Ammon's horn (tissue), 1 donor: ENCODE data around the gene AHCY.
A peak's percentile ranks its signal among the peaks of the same experiment; 100 is the strongest.
"Not testable (repeated sequence)": the region's sequence is repeated elsewhere in the genome, so short reads cannot be mapped to it uniquely, and the experiment has no call there.

ENCODE experiments used
- DNase-seq: peaks from one replicate; pipeline ENCODE4 v3.0.0-alpha.2; 2016; ENCODE audit warnings: low spot score

Gene AHCY

DNA sequence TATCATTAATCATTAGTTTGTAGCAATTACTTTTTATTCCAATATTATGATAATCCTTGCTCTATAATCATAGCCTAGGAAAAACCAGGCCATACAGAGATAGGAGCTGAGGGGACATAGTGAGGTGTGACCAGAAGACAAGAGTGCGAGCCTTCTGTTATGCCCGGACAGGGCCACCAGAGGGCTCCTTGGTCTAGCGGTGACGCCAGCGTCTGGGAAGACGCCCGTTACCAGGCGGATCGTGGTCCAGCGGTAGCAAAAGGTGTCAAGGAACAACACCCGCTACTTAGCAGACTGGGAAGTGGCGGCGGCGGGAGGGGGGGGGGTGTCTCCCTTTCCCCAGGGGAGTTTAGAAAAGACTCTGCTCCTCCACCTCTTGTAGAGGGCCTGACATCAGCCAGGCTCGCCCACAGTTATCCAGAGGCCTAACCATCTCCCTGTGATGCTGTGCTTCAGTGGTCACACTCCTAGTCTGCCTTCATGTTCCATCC, 4.8 kb downstream of the AHCY start:
- DNase-seq = not testable (repeated sequence)

DNA sequence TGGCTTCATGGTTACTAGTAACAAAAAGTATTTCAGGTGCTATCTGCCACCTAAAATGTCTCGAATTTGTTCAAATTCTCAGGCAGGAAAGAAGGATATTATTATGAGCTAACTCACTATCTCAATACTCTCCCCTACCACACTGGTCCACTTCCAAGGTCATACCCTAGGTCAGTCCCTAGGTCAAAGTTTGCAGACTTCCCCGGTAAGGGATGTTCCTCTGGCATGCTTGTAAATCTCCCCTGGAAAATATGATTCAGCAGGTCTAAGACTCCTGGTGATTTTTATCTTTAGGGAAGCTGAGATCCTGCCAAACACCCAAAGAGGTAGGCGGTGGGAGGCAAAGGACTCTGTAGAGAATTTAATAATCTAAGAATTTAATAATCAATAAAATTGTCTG, 6.7 kb downstream of the AHCY start:
- DNase-seq = no peak

DNA sequence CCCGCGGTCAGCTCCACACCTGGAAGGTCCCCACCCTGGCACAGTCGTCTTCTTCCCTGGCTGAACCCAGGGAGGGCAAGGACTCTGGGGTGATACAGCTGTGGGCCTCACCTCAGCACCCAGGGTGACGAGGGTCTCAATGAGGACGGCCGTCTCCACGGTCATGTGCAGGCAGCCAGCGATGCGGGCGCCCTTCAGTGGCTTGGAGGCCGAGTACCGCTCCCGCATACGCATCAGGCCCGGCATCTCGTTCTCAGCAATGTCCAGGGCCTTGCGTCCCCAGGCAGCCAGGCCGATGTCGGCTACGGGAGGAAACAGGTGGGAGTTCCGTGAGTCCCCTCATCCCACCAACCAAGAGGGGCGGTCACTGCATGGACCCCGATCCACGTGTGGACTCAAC, 7.9 kb downstream of the AHCY start:
- DNase-seq = no peak

DNA sequence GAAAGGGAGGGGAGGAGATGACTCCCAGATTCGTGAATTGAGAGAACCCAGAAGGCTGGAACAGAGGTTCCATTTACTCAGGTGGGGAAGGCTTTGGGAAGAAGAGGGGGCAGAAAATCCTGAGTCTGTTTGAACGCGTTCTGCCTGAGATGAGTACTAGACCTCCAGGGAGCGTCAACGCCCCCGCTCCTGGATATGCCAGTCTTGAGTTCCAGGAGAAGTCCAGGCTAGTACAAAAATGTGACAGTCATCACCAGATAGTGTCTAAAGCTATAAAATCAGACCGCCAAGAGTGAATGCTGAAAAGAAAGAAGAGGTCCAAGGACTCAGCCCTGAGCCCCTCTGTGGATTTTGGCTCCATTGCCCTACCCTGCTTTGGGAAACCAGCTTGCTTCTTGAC, 8.6 kb downstream of the AHCY start:
- no peak for DNase-seq

DNA sequence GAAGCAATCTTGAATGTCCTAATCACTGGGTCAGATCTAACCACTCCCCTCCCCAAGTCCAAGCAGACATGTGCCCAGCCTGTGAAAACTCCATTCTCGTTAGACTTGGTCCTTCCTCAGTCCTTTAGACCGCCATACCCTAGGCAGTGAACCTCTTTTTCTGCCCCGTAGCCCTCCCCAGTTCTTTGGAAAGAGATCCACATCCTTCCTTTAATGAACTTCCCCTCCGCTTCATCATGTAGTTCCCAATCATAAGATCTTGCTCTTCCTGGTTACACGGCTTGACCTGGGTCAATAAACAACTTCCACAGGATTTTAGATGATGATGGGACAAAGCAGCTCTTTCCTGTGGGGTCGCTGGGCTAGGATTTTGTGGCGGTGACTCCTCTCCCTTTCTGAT, 9.6 kb downstream of the AHCY start:
- no peak for DNase-seq

DNA sequence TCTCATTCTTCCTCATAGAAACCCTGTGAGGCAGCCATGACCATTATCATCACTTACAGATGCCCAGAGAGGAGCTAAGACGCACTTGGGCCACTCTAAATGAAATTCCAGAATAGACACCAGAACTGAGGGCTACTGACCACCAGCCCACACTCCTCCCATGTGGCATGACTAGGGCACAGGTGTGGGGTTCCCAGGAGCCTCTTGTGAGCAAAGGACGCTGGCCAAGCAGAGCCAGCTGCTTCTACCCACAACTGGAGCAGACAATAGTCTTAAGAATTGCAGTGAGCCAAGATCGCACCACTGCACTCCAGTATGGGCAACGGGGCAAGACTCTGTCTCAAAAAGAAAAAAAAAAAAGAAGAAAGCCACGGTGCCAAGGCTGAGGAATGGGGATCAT, 10.0 kb downstream of the AHCY start:
- DNase-seq = no peak

DNA sequence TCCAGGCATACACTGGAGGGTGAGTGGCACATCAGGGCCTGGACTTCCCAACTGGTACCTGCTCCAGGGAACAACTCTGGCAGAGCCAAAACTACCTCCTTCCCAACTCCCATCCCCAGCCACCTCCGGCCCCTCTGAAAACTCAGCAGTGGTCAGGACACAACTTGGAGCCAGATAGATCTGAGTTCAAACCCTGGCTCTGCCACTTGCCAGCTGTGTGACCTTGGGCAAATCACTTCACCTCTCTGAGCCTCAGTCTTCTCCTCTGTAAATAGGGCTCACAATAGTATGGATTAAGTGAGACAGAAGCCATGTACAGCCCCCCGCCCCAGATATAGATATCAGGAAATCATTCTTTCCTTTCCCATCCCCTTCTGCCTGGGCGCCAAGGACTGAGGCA, 10.7 kb downstream of the AHCY start:
- no peak for DNase-seq

DNA sequence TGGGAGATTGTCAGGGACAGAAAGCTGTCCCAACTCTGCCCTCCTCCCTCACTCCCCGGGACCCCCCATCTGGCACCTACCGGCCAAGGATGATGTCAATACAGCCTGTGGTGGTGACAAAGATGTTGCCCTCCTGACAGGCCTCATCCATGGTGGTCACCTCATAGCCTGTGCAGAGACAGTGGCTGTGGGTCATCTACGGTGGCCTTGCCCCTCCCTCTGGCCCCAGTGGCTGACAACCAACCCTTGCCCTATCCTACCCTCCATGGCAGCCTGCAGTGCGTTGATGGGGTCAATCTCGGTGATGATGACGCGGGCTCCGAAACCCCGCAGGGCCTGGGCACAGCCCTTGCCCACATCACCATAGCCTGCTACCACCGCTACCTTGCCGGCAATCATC, 12.7 kb downstream of the AHCY start:
- DNase-seq = no peak

DNA sequence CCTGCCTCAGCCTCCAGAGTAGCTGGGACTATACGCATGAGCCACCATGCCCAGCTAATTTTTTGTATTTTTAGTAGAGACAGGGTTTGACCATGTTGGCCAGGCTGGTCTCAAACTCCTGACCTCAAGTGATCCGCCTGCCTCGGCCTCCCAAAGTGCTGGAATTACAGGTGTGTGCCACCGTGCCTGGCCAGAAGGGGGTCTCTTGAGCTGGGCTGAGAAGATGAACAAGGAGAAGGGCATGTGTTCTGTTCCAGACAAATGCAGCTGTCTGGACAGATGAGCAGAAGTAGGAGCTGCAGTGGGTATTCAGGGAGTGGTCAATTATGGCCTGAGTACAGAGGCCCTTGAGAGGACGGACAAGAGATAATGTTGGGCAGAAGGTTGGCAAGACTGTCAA, 15.7 kb downstream of the AHCY start:
- DNase-seq = not testable (repeated sequence)

DNA sequence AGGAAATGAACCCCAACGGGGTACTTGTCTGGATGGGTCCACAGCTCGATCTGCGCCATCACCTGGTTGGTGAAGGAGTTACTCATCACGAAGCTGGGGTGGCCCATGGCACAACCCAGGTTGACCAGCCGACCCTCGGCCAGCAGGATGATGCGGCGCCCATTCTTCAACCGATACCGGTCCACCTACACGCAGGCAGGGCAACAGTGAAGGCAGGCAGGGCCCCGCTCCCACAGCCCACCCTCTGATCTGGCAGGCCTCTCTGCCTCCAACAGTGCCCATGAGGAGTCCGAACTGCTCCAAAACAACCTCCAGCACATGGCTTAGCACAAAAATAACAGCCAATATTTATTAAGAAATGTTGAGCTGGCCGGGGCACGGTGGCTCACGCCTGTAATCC, 17.7 kb downstream of the AHCY start:
- DNase-seq = no peak

DNA sequence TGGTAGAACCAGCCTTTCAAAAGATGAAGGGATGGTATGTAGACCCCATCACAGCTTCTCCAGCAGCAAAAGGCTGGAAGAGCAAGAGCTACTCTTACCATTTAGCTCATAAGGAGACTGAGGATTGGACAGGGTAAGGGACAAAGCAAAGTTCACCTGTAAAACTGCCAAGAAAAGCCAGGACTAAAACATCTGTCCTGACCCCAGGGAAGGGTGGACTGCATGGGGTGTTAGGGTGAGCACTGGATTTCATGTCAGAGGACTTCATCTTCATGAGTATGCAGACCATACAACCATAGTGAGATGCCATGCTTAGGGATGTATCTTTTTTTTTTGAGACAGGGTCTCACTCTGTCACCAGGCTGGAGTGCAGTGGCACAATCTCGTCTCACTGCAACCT, 19.3 kb downstream of the AHCY start:
- DNase-seq = no peak

DNA sequence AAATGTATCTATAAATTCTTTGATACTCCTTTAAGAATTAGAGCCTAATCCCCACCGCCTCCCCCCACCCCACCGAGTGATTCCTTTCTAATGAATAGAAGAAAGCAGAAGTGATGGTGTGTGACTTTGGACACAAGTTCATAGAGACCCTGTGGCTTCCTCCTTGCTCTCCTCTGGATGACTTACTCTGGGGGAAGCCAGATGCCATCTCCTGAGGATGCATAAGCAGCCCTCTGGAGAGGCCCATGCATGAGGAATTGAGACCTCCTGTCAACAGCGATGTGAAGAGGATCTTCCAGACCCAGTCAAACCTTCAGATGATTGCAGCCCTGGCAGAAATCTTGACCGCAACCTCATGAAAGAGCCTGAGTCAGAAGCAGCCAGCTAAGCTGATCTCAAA, 21.1 kb downstream of the AHCY start:
- no peak for DNase-seq

DNA sequence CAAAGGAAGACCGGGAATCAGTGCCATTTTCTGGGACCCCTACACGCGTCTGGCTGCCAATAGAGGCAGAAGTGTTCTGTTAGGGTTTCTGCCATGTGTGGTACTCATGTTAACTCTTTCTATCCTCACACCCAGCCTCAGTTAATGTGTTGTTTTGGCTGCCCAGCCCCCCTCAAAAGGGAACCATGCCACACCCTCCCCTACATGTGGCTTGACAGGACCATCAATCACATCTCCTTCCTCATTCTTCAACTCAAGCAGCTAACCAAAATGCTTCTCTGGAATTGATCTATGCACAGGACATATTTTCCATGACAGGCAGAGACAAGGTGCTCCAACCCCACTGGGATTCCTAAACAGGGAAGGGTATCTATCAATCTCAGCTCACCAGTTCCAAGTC, 22.0 kb downstream of the AHCY start:
- DNase-seq = no peak

DNA sequence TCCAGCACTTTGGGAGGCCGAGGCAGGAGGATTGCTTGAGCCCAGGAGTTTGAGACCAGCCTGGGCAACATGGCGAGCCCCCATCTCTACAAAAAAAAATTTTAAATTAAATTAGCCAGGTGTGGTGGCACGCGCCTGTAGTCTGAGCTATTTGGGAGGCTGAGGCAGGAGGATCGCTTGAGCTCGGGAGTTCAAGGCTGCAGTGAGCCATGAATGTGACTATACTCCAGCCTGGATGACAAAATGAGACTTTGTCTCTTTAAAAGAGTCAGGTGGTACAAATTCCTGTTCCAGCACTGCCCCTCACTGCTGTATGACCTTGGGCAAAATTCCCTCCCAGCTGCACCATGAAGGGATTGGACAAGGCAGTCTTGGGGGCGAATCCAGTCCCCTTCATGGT, 28.5 kb downstream of the AHCY start:
- DNase-seq = no peak

DNA sequence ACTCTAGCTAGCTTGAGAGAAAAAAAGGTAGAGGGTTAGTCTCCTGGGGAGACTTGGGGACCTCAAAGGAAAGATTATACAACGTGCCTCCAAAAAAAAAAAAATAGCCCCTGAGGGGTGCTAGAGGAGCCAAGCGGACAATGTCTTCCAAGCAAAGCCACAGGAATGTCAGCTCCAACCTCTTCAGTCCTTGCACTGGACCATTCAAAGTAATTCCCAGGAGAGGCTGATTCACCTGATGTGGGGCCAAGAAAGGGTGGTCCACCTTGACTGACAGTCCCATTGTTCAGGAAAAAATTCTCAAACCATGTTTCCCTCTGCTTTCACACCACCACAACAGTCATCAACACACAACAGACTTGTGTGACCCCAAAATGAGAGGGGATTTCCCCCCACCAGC, 31.2 kb downstream of the AHCY start:
- no peak for DNase-seq

DNA sequence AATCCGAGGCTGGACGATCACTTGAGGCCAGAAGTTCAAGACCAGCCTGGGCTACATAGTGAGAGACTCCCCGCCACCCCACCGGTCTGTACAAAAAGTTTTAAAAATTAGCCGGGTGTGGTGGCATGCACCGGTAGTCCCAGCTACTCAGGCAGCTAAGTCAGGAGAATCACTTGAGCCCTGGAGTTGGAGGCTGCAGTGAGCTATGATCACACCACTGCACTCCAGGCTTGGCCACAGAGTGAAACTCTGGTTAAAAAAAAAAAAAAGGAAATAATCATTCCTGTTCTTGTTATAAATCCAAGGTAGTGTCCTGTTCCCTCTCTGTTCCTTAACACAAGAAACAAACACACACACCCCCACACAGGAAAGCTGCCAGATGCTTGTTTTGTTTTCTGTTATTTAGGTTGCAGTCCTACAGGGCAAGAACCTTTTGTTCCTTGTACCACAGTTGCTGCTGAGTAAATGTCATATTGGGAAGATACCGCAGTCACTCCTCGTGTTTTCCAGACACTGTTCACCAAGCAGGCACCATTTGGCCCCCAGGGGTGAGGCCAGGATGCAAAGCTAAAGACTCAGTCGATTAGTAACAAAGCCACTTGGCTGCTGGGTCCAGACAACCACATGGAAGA, 33.0 kb downstream of the AHCY start:
- no peak for DNase-seq

DNA sequence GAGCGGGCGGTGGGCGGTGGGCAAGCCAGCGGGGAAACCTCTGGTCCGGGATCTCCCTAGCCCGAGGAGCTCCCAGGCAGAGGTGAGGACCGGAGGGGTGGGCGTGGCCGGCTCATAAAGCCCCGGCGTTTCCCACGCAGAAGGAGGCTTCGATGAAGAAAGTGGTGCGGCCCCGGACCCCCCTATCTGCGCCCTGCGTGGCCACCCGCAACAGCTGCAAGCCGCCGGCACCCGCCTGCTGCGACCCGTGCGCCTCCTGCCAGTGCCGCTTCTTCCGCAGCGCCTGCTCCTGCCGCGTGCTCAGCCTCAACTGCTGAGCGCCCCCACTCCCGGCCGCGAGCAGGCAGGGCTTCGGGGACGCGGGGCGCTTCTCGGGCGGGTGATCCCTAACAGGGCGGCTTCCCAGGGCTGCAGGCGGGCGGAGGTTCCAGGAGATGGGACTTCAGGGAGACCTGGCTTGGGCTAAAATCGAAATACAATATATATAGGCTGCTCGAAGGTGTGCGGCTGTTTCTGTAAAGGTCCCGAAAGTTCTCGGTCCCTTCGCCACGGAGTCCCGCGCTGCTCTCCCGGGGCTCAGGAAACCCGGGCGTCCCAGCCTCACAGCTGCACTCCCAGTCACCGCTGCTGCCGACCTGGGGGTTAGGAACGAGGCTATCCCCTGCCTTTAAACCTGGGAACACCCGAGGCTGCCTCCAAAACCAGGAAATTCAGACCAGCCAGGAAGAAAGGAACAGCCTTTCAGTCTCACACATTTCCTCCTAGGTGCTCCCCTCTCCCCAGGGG, 34.1 kb downstream of the AHCY start:
- DNase-seq = peak; percentile 34

DNA sequence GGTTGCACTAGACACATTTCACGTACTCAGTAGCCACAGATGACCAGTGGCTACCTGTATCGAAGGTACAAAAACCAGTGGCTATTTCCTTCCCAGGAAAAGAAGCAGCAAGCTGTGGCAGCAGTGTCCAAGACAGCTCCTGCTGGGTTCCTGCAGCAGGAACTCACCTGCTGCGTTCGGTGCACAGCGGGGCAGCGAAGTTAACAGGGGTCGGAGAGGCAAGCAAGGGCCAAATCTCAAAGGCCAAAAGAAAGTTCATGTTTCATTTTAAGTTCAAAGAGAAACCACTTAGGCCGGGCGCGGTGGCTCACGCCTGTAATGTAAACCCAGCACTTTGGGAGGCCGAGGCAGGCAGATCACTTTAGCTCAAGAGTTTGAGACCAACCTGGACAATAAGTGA, 35.0 kb downstream of the AHCY start:
- no peak for DNase-seq

DNA sequence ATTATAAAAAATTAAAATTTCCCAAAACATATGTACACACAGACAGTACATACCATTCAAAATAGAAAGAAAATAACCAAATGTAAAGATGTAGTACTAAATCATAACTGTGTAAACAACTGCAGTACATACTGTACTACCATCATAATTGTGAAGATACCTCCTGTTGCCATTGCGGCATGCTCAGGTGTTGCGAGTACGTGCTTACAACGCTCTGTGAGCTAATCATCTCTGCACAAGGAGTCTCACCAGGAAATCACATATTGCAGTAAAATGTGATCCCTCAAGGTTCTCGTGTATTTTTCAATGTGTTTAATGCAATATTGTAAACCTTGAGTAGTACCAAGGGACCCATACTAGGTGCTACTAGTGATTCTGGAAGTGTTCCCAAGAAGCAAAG, 39.0 kb downstream of the AHCY start:
- no peak for DNase-seq

DNA sequence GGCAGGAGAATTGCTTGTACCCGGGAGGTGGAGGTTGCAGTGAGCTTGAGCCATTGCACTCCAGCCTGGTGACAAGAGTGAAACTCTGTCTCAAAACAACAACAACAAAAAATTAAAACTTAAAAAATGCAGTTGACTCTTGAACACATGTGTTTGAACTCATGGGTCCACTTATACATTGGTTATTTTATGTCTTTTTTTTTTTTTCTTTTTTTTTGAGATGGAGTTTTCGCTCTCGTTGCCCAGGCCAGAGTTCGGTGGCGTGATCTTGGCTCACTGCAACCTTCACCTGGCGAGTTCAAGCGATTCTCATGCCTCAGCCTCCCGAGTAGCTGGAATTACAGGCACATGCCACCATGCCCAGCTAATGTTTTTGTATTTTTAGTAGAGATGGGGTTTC, 39.7 kb downstream of the AHCY start:
- DNase-seq = not testable (repeated sequence)

DNA sequence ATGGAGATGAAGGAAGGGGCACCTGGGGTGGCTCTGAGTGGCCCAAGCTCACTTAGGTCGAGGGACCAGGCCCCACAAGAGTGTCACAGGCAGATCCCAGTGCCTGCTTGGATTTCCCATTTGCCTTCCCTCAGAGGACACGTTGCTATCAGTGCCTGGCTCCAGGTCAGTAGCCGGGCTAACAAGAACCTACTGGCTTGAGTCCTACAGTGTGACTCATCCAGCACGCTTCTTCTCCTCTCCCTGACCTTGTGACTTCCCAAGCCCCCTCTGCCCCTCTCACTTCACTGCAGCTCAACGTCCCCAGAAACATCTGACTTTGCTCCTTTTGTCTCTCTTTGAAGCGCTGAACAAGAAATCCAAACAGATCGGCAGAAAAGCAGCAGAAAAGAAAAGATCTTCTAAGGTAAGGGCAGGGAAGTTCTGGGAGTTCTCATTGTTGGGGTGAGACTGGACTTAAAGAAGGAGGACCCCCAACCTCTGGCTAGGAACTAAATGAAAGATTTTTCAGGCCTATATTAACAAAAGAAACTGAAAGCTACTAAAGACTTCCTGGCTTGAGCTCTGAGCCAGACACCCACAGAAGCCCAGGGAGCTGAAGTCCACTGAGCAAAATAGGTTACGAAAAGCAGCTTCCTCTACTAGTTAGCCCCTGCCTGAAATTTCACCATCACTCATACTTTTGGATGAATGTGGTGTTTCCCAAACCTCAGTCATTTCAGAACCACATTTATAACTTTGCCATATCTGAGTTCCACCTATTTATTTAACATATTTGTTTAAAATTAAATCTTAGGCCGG, 40.5 kb downstream of the AHCY start:
- DNase-seq = no peak

DNA sequence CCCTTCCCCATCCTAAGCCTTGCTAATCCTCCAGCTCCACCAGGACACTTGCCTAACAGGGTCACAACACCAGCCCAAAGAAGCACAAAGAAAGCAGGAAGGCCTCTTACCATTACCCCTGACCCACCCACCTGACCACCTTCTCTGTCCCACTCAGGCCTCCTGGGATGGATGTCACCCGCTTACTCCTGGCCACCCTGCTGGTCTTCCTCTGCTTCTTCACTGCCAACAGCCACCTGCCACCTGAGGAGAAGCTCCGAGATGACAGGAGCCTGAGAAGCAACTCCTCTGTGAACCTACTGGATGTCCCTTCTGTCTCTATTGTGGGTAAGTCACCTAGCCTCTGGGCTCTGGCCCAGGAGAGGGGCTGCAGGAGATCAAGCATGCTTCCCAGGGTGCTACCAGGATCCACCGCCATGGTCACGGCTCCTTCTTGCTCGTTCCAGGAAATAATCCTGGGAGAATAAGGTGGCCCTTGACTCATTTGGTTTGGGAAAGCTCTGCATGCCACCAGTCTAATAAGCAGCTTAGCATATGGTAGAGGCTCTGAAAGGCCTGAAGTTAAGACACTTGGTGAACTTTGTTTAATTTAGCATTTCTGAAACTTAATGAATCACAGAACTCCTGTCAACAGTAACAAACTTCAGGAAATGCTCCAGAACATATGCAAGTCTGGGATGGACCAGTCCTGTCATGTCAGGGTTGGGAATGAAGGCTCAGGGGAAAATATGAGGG, 42.8 kb downstream of the AHCY start:
- no peak for DNase-seq
